Ascending aorta (tissue), 2 donors: ENCODE results near the gene FHL1. TPM values are rescaled to one million over a fixed set of nuclear protein-coding genes. Genes with fewer than 3 reads are reported as not detected.
A peak's percentile ranks its signal among the peaks of the same experiment; 100 is the strongest.

Experiments
- DNase-seq, 2 donors: peaks; one replicate each; pipeline ENCODE4 v3.0.0-alpha.2; 2019; ENCODE audit warnings: low spot score in 2 of 2
- H3K27ac ChIP-seq, 2 donors: fragments of 200-600 bp; sonication (generic); one replicate each; pipeline ENCODE4 v1.5.1; 2016 to 2017; ENCODE audit warnings: mild to moderate bottlenecking in 1 of 2
- H3K27me3 ChIP-seq: fragments of 200-600 bp; sonication (generic); one replicate; pipeline ENCODE4 v1.5.1; 2017
- H3K36me3 ChIP-seq, 2 donors: fragments of 200-600 bp; sonication (generic); one replicate each; pipeline ENCODE4 v1.5.1; 2016
- H3K4me1 ChIP-seq, 2 donors: fragments of 200-600 bp; sonication (generic); one replicate each; pipeline ENCODE4 v1.5.1; 2016 to 2017; ENCODE audit warnings: mild to moderate bottlenecking in 1 of 2
- H3K4me3 ChIP-seq, 2 donors: fragments of 200-600 bp; sonication (generic); one replicate each; pipeline ENCODE4 v1.5.1; 2016 to 2017; ENCODE audit warnings: mild to moderate bottlenecking in 1 of 2
- H3K9me3 ChIP-seq, 2 donors: fragments of 200-600 bp; sonication (generic); one replicate each; pipeline ENCODE4 v1.5.1; 2016
- intact Hi-C: fragments of 100-400 bp; cut with DNase I; formaldehyde crosslinking; loops from one replicate; pipeline ENCODE4 v1.15.1; 2023
- total RNA-seq: library from RNA; depleted of rRNA; stranded (reverse); fragments of >200 nt; gene quantifications from one replicate; pipeline ENCODE4 v1.1.0, GENCODE V29; 2016
- TF ChIP-seq, protein P1 (sequence below), 3 experiments: fragments of 200-600 bp in 2 of 3; fragments of 450-650 bp in 1 of 3; sonication (generic) in 2 of 3; IDR thresholded peaks; one replicate each; pipeline ENCODE4 v1.5.1; 2016 to 2019; ENCODE audit warnings: antibody characterized with exemption in 3 of 3, mild to moderate bottlenecking in 1 of 3, moderate library complexity in 1 of 3

Gene FHL1
- total RNA-seq, 1 donor from 2014 or later, result 850 TPM

DNA sequence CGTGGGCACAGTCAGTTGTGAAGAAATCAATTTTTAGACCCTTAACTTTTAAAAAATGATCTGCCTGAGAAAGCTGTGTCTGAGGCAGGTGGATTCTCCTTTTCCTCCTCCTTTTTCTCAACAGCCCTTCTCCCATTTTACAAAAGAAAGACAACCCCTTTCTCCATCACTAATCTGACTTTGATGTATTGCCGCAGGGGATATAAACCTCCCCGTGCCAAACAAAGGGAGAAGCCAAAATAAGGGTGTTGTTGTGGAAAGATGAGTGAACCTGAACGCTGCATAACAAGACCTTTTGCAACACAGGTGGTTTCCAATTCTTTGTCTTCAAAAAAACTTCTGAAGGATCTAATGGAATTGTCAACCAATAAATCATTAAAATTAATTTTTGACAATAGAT, 8.4 kb upstream of the FHL1 start:
- H3K27ac ChIP-seq, result no peak overlapping the region
- intact Hi-C loops, result no loop called here
- H3K4me3 ChIP-seq, result no peak overlapping the region
- no peaks in the 10 kb centered on the region for H3K36me3 ChIP-seq
- TF ChIP-seq, protein P1, sequence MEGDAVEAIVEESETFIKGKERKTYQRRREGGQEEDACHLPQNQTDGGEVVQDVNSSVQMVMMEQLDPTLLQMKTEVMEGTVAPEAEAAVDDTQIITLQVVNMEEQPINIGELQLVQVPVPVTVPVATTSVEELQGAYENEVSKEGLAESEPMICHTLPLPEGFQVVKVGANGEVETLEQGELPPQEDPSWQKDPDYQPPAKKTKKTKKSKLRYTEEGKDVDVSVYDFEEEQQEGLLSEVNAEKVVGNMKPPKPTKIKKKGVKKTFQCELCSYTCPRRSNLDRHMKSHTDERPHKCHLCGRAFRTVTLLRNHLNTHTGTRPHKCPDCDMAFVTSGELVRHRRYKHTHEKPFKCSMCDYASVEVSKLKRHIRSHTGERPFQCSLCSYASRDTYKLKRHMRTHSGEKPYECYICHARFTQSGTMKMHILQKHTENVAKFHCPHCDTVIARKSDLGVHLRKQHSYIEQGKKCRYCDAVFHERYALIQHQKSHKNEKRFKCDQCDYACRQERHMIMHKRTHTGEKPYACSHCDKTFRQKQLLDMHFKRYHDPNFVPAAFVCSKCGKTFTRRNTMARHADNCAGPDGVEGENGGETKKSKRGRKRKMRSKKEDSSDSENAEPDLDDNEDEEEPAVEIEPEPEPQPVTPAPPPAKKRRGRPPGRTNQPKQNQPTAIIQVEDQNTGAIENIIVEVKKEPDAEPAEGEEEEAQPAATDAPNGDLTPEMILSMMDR (IDR thresholded peaks at IDR 0.05), result no peak
- no peaks in the 10 kb centered on the region for H3K27me3 ChIP-seq
- H3K9me3 ChIP-seq, result no peaks in the 10 kb centered on the region
- H3K4me1 ChIP-seq, result no peaks in the 10 kb centered on the region
- DNase-seq, result no peak

DNA sequence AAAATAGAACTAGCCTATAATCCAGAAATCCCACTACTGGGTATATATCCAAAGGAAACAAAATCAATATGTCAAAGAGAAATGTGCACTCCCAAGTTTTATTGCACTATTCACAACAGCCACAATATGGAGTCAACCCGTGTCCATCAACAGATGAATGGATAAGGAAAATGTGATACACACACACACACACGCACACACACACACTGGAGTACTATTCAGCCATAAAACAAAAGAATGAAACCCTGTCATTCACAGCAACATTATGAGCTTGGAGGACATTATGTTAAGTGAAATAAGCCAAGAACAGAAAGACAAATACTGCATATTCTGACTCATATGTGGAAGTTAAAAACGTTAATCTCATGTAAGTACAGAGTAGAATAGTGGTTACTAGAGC, 5.8 kb upstream of the FHL1 start:
- H3K9me3 ChIP-seq, result no peaks in the 10 kb centered on the region
- no peaks in the 10 kb centered on the region for H3K27me3 ChIP-seq
- no peak for DNase-seq
- H3K4me1 ChIP-seq, result no peaks in the 10 kb centered on the region
- no peak overlapping the region for H3K27ac ChIP-seq
- H3K4me3 ChIP-seq, result no peak overlapping the region
- H3K36me3 ChIP-seq, result no peaks in the 10 kb centered on the region
- TF ChIP-seq, protein P1 (IDR thresholded peaks at IDR 0.05), result no peak
- intact Hi-C loops, result no loop called here

DNA sequence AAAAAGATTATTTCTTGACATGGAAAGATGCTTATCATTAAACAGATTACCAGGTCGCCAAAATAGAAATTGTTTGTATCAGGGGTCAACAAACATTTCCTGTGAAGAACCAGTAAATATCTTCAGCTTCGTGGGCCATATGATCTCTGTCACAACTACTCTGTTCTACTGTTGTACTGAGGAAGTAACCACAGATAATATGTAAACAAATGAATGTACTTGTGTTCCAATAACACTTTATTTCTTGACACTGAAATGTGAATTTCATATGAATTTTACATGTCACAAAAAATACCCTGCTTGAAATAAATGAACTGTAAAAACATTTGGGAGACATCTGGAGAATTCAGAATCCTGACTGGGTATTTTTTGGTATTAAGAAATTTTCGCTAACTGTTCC, 4.7 kb upstream of the FHL1 start:
- no peaks in the 10 kb centered on the region for H3K9me3 ChIP-seq
- intact Hi-C loops, result no loop called here
- no peak overlapping the region for H3K4me3 ChIP-seq
- no peaks in the 10 kb centered on the region for H3K27me3 ChIP-seq
- DNase-seq, result no peak
- no peaks in the 10 kb centered on the region for H3K36me3 ChIP-seq
- no peak overlapping the region for H3K27ac ChIP-seq
- TF ChIP-seq, protein P1 (IDR thresholded peaks at IDR 0.05), result no peak
- H3K4me1 ChIP-seq, result no peaks in the 10 kb centered on the region

DNA sequence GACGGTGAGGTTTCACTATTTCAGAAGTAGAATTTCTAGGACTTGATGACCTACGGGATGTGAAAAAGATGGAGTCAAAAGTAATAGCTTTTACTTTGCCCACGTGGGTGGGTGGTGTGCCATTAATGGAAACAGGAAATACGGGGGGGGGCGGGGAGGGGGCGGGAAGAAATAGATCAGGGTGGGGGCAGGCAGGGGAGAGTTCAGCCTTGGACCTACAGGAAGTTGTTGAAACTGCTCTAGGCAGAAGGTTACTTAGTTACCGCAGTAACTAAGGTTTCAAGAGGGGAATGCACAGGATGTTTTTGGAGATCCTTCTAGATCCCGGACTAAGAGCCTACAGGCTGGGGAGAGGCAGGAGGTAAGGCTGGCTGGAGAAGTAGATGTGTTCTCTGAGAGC, 3.6 kb upstream of the FHL1 start:
- Histone ChIP-seq H3K27ac (peak overlapping the region in 1 of 2 donors; percentile 16), H3K4me1 (no peaks in the 10 kb centered on the region), H3K4me3 (no peak overlapping the region), H3K27me3 (no peaks in the 10 kb centered on the region), H3K9me3 (no peaks in the 10 kb centered on the region), H3K36me3 (no peaks in the 10 kb centered on the region)
- intact Hi-C loops, result no loop called here
- no peak for DNase-seq
- TF ChIP-seq, protein P1 (IDR thresholded peaks at IDR 0.05), result no peak

DNA sequence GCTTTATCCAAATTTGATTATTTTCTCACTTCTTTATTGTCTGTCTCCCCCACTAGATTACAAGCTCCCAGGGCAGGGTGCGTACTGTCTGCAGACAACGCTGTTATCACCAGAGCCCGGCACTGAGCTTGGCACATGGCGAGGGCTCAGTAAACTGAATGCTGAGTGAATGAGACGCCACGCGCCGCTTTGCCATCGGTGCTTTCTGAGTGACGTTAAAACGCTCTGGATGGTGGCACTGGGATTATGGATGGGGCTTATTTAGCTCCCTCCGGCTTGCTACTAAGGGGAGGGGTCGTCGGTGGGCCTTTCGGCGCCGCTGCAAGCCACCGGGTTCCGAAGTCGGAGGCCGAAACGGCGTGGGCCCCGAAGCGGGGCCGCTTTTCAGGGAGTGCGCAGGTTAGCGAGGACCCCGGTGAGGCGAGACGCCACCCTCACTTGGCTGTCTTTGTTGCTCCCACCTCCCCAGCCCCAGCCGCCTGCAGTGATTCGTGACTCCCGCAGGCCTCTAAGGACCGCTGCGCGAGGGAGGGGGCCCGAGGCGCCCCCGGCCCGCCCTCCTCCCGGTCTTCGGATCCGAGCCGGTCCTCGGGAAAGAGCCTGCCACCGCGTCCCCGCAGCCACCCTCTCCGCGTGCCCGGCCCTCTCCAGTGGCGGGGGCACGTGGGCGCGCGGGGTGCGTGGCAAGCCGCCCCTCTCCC, 569 bp upstream of the FHL1 start:
- peak overlapping the region; percentile 72 to 92 for H3K4me3 ChIP-seq
- no peaks in the 10 kb centered on the region for H3K9me3 ChIP-seq
- TF ChIP-seq, protein P1 (IDR thresholded peaks at IDR 0.05), result no peak
- no peaks in the 10 kb centered on the region for H3K4me1 ChIP-seq
- H3K27ac ChIP-seq, result peak overlapping the region; percentile 94 to 97
- DNase-seq, result no peak
- H3K27me3 ChIP-seq, result no peaks in the 10 kb centered on the region
- no peaks in the 10 kb centered on the region for H3K36me3 ChIP-seq
- intact Hi-C loops, result loop anchor here (5.0 kb wide), 1 partner anchor 114 kb away; no protein-coding TSS in a partner anchor
